PFSK-1 (cell line): ENCODE data around the gene WFIKKN1.

Experiments
- FOXP2 ChIP-seq: optimal IDR thresholded peaks from 2 replicates; pipeline ENCODE3; 2011; ENCODE audit warnings: borderline replicate concordance, control low read depth, inconsistent platforms; ENCODE audit not compliant: insufficient read depth; ENCODE audit errors: extremely low read length, extremely low read depth
- POLR2AphosphoS5 ChIP-seq: IDR thresholded peaks from 2 replicates; pipeline ENCODE4 v1.6.1; 2012; ENCODE audit warnings: low read depth, mild to moderate bottlenecking, control low read depth, low read length, moderate library complexity
- REST ChIP-seq, 2 experiments: IDR thresholded peaks; 2 replicates each; pipeline versions ENCODE4 v1.6.1 to v1.8.0; 2011 to 2012; ENCODE audit warnings: low read depth in 2 of 2, low read length in 2 of 2, control low read depth in 1 of 2, inconsistent platforms in 1 of 2, mild to moderate bottlenecking in 1 of 2, moderate library complexity in 1 of 2; ENCODE audit not compliant: insufficient read depth in 1 of 2
- SIN3A ChIP-seq: IDR thresholded peaks from 2 replicates; pipeline ENCODE4 v1.6.1; 2012; ENCODE audit warnings: mild to moderate bottlenecking, low read length, moderate library complexity, borderline replicate concordance; ENCODE audit not compliant: insufficient read depth
- TAF1 ChIP-seq: IDR thresholded peaks from 2 replicates; pipeline ENCODE4 v1.6.1; 2012; ENCODE audit warnings: low read length, control low read depth, borderline replicate concordance; ENCODE audit not compliant: insufficient read depth

Gene WFIKKN1

GRCh38 chr16:662095-662494 lies 31.3 kb downstream of the WFIKKN1 start:
- TF ChIP-seq TAF1 (no peak), SIN3A (no peak), POLR2AphosphoS5 (no peak), FOXP2 (no peak), REST (IDR thresholded peaks at IDR 0.05; ENCODE audit: insufficient read depth in 1 of 2, low read depth in 2 of 2, low read length in 2 of 2) (no peak)

GRCh38 chr16:662597-662996 lies 31.8 kb downstream of the WFIKKN1 start:
- no peak for TF ChIP-seq REST (IDR thresholded peaks at IDR 0.05; ENCODE audit: insufficient read depth in 1 of 2, low read depth in 2 of 2, low read length in 2 of 2)
- no peak for TF ChIP-seq SIN3A
- TF ChIP-seq POLR2AphosphoS5: no peak
- TF ChIP-seq FOXP2: no peak
- TF ChIP-seq TAF1: no peak

- TF ChIP-seq REST (IDR thresholded peaks at IDR 0.05; ENCODE audit: insufficient read depth in 1 of 2, low read depth in 2 of 2, low read length in 2 of 2): no peak
- no peak for TF ChIP-seq SIN3A
- no peak for TF ChIP-seq FOXP2
These were observed 35.8 kb downstream of the WFIKKN1 start for GRCh38 chr16:666572-666971.

GRCh38 chr16:667113-667779 lies 36.5 kb downstream of the WFIKKN1 start:
- TF ChIP-seq POLR2AphosphoS5: no peak
- TF ChIP-seq REST (IDR thresholded peaks at IDR 0.05; ENCODE audit: insufficient read depth in 1 of 2, low read depth in 2 of 2, low read length in 2 of 2): no peak
- no peak for TF ChIP-seq TAF1
